Stimulated activated naive CD8-positive, alpha-beta T cell treated with anti-CD3 and anti-CD28 coated beads, Interleukin-15, Interleukin-2, amounts not matched to agents 100 U/mL and 50 U/mL, for 24 hours (primary cell): ENCODE measurements around the gene MPI.
"Not testable (repeated sequence)": the region's sequence is repeated elsewhere in the genome, so short reads cannot be mapped to it uniquely, and the experiment has no call there.

ENCODE experiments used
- ATAC-seq: fragments of 150-1000 bp; cut with Tn5 transposase; one replicate; pipeline ENCODE4 v1.10.0; 2021
- DNase-seq: peaks from one replicate; pipeline ENCODE4 v3.0.0; 2021

MPI gene

GRCh38 chr15:74933573-74933972, 43.7 kb downstream of the MPI start:
- ATAC-seq = no peak
- DNase-seq = no peak

GRCh38 chr15:74935193-74935592, 45.4 kb downstream of the MPI start:
- not testable (repeated sequence) for DNase-seq, ATAC-seq

GRCh38 chr15:74937272-74937589, 47.4 kb downstream of the MPI start:
- ATAC-seq (peak; percentile 5), DNase-seq (no peak)

- DNase-seq (peak; percentile 92), ATAC-seq (peak; percentile 96)
These were observed 47.9 kb downstream of the MPI start, which contains the start of gene COX5A for GRCh38 chr15:74937590-74938371. Gene COX5A (minus strand): TSS chr15:74938073. CDS start chr15:74938014, 59 bp downstream.

GRCh38 chr15:74950078-74950908, 60.5 kb downstream of the MPI start:
- DNase-seq = peak; percentile 83
- ATAC-seq = peak; percentile 78

GRCh38 chr15:74951006-74951405, 61.2 kb downstream of the MPI start:
- ATAC-seq (no peak), DNase-seq (no peak)
